Stimulated activated CD8-positive, alpha-beta memory T cell treated with anti-CD3 and anti-CD28 coated beads, Interleukin-2, amount 100 ng/mL, for 1 hour (primary cell): Measurements from ENCODE around the gene SPATA6.
"Not testable (repeated sequence)": the region's sequence is repeated elsewhere in the genome, so short reads cannot be mapped to it uniquely, and the experiment has no call there.

Source experiments
- DNase-seq, 2 donors: peaks; one replicate each; pipeline ENCODE4 v3.0.0-alpha.2; 2020; ENCODE audit warnings: low read depth in 2 of 2

Gene SPATA6

DNA sequence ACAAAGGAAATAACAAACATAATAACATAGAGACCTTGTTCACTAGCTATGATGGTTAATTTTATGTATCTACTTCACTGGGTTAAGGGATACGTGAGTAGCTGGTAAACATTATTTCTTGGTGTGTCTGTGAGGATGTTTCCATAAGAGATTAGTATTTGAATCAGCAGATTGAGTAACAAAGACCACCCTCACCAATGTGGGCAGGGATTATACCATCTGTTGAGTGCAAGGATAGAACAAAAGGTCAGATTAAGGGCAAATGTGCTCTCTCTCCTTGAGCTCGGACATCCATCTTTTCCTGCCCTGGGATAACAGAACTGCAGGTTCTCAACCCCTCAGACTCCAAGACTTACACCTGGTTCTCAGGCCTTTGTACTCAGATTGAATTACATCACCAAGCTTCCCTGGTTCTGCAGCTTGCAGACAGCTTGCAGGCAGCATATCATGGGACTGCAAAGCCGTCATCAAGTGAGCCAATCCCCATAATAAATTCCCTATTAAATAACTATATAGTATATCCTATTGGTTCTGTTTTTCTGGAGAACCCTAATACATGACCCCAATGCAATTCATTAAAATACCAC is 9.2 kb downstream of the SPATA6 start:
- DNase-seq, result no peak

DNA sequence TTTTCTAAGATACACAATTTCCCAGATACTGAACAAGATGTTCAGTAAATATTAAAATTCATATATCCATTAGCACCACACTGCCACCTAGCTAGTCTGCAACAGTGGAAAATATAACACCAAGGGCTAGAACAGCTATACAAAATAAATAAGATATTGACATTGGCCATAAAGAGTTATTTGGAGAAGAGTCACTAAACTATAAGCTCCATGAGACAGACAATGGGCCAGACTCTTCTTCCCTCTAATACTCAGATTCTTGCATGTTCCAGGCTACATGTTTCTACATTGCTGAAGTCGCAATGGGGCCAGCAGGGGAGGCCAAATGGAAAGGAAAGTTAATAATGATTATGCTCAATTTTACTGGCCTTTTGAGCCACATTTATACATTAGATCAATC is 21.5 kb downstream of the SPATA6 start:
- DNase-seq, result no peak

DNA sequence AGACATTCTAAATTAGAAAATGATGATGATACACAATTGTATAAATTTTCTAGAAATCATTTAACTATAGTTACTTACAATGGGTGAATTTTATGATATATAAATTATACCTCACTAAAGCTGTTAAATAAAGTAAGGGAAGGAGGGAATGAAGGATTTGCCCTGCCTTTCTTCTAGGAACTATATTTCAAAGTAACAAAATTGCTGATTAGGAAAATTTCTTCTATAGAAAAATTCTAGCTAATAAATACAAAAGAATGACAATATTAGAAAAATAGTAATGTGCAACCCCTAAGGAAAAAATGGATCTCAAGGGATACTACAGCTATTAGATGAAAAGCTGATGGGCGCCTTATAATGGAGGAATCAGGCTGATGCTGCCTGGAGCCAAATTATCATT is 23.1 kb downstream of the SPATA6 start:
- DNase-seq, result no peak

DNA sequence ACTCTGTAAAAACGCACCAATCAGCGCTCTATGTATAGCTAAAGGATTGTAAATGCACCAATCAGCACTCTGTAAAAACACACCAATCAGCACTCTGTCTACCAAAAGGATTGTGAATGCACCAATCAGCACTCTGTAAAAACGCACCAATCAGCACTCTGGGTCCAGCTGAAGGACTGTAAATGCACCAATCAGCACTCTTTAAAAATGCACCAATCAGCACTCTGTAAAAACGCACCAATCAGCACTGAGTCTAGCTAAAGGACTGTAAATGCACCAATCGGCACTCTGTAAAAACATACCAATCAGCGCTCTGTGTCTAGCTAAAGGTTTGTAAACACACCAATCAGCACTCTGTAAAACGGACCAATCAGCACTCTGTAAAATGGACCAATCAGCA is 27.8 kb downstream of the SPATA6 start:
- DNase-seq, result not testable (repeated sequence)

DNA sequence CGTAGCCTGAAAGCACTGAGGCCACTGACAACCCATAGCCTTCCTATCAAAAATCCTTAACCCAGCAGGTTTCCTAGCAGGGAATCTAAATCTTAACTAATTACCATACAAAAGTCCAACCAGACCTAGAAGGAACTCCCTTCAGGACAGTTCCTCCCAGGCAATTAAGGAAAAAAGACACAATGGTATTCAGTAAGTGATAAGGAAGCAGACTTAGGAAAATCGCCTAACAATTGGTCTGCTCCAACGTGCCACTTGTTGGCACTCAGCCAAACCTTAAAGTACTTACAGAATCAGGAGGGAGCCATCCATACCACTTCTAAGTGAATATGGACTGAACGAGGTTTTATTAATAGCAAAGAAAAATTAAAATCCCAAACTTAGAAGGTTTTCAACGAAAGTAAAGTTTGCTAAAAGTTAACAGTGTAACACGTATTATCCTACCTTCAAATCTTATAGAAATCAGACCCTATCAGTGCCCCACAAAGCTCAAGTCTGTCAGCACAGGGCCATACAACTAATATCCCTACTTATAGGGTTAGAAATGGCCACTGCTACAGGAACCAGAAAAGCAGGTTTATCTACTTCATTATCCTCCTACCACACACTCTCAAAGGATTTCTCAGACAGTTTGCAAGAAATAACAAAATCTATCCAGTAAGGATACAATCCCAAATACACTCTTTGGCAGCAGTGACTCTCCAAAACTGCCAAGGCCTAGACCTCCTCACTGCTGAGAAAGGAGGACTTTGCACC is 29.0 kb downstream of the SPATA6 start:
- DNase-seq, result no peak

GRCh38 chr1:48440786-48441185 is 31.2 kb downstream of the SPATA6 start:
- not testable (repeated sequence) for DNase-seq

- no peak for DNase-seq
Measured at GRCh38 chr1:48439380-48439779, 32.6 kb downstream of the SPATA6 start.

DNA sequence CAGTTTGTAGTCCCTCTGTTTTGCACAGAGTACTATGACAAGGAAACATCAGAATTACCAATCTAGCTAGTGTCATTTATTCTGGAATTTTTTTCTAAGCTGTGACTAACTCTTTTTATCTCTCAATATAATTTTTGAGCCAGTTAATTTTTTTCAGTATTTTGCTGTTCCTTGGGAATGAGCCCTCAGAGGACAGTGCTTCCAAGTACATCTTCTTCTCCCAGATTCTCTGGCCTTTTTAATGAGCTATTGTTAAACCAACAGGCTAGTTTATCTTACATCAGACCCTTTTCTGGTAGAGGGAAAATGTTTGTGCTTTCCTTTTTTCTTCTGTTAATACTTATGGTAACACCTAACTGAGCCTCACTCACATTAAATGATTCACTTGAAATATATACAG is 34.6 kb downstream of the SPATA6 start:
- DNase-seq, result not testable (repeated sequence)

DNA sequence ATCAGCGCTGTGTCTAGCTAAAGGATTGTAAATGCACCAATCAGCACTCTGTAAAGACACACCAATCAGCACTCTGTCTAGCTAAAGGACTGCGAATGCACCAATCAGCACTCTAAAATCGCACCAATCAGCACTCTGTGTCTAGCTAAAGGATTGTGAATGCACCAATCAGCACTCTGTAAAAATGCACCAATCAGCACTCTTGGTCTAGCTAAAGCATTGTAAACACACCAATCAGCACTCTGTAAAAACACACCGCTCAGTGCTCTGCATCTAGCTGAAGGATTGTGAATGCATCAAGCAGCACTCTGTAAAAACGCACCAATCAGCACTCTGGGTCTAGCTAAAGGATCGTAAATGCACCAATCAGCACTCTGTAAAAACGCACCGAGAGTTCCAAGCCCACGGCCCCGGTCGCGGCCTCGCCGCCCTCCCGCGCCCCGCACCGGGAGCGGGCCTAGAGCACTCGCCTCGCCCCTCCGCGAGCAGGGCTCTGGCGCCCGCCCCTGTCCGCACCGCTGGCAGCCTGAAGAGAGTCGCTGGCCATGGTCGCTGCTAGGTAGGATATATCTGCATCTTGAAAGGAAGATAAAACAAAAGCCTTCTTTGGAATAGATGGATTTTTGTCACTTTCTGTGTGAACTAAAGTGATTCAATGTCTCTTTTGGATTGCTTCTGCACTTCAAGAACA is 36.5 kb downstream of the SPATA6 start:
- not testable (repeated sequence) for DNase-seq

DNA sequence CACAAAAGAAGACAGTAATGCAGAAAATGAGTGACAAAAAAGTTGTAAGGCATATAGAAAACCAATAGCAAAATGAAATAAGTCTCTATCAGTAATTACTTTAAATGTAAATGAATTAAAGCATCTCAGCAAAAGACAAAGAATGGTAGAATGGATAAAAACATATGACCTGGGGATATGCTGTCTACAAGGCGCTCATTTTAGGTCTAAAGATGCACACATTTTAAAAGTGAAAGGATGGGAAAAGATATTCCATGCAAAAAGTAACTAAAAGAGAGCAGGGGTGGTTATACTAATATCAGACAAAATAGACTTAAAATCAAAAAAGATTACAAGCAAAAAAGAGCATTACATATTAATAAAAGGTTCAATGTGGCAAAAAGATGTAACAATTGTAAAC is 41.2 kb downstream of the SPATA6 start:
- no peak for DNase-seq

- DNase-seq, result no peak
Measured at GRCh38 chr1:48422009-48422408, 50.0 kb downstream of the SPATA6 start.

- DNase-seq, result no peak
Measured at GRCh38 chr1:48418742-48419141, 53.3 kb downstream of the SPATA6 start.

- no peak for DNase-seq
Measured at GRCh38 chr1:48415050-48415449, 57.0 kb downstream of the SPATA6 start.

DNA sequence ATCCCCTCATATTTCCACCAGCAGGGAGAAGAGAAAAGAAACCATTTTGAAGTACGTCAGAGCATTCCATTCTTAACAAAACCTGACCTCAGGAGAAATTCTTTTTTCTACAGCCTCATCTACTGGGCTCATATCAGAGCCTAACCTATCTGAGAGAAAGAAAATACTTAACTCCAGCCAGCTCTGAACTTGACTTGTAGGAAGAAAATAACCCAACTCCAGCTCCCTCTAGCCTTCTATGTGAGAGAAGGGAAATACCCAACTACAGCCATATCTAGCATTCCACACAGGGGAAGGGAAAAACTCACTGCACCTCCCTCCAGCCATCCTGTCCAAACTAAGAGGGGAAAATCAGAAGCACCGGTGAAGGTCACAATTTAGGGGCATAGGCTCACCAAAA is 57.7 kb downstream of the SPATA6 start:
- DNase-seq, result no peak

DNA sequence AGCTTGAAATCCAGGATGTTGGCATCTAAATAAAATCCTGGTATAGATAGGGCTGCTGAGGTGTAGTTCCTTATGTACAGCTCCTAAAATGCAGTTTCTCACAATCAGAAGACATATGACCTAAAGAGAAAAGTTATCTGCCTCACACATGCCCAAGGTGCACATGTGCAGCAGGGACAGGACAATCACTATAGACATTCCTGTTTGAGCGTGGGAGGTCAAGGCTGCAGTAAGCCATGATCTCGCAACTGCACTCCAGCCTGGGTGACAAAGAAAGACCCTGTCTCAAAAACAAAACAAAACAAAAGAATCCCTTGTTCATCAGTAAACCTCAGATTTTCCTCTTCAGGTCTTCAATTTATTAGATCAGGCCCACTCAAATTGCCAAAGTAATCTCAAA is 66.1 kb downstream of the SPATA6 start:
- no peak for DNase-seq

DNA sequence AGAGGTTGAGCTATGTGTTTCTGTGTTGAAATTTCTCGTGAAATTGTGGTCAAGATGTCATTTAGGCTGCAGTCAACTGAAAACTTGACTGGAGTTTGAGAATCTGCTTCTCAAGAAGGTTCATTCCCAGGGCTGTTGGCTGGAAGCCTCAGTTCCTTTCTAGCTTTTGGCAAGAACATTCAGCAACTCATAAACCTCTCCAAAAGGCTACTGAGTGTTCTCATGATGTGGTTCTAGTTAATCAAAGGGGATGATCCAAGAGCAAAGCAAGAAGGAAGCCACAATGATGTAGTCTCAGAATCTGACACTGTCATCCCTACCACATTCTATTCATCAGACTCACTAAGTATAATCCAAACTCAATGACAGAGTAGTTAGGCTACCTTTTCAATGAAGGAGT is 66.6 kb downstream of the SPATA6 start:
- no peak for DNase-seq

GRCh38 chr1:48402599-48402998 is 69.4 kb downstream of the SPATA6 start:
- DNase-seq, result no peak

- no peak for DNase-seq
Measured at GRCh38 chr1:48396208-48396607, 75.8 kb downstream of the SPATA6 start.

DNA sequence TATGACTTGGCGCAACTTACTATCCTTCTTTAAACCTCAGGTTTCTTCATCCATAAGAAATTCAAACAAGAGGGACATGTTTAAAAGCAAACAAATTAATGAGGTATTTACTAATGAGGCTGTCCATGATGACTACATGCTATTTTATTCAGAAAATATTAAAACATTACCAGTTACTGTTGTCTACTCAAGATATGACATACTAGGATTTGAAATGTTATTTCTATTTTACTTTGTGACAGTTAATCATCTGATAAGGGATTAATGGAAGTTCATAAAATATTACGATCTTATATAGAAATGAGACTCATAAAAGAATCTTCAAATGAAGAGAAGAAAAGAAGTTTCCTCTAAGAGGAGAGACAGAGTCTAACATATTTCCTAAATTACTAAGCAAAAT is 80.1 kb downstream of the SPATA6 start:
- no peak for DNase-seq

GRCh38 chr1:48387409-48387808 is 84.6 kb downstream of the SPATA6 start:
- DNase-seq, result no peak

- no peak for DNase-seq
Measured at GRCh38 chr1:48374785-48375184, 97.2 kb downstream of the SPATA6 start.

DNA sequence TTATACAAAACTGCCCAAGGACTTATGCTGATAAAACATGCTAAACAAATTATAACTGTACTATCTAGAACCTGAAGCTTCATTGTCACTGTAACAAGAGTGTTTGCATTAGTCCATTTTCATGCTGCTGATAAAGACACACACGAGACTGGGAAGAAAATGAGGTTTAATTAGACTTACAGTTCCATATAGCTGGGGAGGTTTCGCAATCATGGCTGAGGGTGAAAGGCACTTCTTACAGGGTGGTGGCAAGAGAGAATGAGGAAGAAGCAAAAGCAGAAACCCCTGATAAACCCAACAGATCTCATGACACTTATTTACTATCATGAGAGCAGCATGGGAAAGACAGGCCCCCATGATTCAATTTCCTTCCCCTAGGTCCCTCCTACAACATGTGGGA is 100.4 kb downstream of the SPATA6 start:
- no peak for DNase-seq

- no peak for DNase-seq
Measured at GRCh38 chr1:48362901-48363300, 109.1 kb downstream of the SPATA6 start.
